ENCODE results near the gene WDR45B.
"Not testable (repeated sequence)": the region's sequence is repeated elsewhere in the genome, so short reads cannot be mapped to it uniquely, and the experiment has no call there.

WDR45B gene

DNA sequence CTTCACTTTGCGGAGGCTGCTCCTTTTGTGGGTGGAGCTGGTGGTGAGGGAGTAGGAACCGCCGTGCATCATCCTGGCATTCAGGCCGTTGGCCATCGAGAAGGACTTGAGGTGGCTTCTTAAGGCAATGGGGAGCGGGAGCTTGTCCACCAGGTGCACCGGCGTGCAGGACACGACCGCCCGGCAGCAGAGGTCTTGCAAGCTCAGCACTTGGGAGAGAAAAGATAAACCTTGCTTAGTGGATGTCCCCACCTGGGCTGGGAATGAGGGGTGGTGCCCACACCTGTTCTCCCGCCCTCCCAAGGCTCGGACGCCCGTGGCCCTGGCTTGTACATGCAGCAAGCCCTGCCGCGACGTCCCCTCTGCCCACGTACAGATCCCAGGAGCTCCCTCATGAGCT is 9.7 kb upstream of the WDR45B start:
- no peak for DNase-seq (ENCODE audit: low spot score)

DNA sequence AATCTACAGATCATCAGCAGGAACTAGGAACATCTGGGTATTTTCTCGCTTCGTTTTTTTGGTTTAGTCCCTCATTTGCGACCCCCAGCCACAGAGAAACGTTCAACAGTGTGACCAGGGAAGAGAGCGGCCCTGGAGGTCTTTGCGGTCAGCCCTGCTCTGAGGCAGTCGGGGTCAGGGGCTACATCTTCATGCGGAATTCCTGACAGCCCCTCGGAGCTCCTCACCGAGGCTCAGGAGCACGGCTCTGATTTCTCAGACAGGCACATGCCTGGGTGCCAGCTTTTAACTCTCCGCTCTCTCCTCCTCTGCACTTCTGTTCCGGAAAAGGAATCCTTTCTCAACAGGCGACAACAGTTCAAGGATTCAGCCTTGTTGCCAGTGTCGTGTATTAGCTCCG is 8.0 kb upstream of the WDR45B start:
- DNase-seq (ENCODE audit: low spot score), result no peak

DNA sequence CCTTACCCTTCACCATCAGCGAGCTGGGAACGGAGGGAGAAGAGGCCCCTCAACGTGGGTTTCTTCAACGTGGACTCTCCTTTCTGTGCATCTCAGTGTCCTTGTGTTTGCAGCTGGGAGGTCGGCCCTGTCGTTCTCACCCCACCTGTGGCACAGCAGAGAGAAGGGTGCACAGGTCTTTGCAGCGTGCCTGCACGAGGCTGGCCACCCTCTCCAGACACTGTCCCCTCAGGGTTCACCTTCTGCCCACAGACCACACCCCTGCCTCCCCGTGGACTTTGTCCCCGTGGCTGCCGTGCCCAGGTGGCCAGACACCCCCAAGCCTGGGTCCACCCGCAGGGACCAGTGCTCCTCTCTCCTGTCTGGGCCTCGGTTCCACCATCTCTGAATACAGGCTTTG is 7.3 kb upstream of the WDR45B start:
- no peak for DNase-seq (ENCODE audit: low spot score)

- no peak for DNase-seq (ENCODE audit: low spot score)
Measured at GRCh38 chr17:82655038-82655479, 6.8 kb upstream of the WDR45B start.

DNA sequence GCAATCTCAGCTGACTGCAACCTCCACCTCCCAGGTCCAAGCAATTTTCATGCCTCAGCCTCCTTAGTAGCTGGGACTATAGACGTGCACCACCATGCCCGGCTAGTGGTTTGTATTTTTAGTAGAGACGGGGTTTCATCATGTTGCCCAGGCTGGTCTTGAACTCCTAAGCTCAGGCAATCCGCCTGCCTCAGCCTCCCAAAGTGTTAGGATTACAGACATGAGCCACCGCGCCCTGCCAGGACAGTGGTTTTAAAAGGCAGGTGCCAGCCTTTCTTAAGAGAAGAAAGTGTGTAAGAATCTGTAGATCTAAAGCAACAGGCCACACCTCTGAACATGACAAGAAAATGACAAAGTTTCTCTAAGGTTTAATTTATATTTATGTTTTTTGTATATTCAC is 6.4 kb upstream of the WDR45B start:
- DNase-seq (ENCODE audit: low spot score), result not testable (repeated sequence)

DNA sequence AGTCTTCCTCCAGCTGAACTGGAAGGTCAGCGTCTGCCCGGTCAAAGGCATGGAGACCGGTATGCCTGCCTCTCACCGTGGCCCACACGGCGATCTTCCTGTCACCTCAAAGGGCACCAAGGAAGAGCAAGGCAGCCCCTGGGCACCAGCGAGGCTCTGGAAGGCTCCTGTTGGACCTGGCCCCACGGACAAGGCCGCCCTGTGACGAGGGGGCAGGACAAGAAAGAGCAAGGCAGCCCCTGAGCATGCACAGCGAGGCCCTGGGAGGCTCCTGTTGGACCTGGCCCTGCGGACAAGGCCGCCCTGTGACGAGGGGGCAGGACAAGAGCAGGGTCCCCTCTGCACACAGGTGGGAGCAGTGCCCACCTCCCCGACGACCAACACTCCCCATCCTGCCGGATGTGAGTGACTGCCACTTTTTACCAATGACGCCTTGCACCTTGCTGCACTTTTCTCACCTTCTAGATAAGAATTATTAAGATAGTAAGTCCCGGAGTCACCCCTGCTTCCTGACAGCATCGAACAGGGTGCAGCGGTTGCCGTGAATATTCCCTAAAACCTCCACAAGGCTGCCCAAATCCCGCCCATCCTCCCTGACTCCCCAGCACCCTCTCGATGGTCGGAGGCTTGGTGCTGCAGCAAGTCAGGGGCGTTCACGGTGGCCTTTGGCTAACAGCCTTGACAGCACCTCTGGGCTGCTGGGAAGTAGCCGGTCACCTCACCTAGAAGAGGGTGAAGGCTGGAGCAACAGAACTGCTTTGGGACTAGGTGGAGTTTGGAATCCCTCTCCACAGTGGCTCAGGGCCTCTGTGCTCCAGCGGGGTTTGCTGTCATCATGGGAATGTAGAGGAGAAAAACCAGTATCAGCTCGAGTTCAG is 5.6 kb upstream of the WDR45B start:
- no peak for DNase-seq (ENCODE audit: low spot score)

GRCh38 chr17:82650723-82651122 is 2.5 kb upstream of the WDR45B start:
- DNase-seq (ENCODE audit: low spot score), result no peak

DNA sequence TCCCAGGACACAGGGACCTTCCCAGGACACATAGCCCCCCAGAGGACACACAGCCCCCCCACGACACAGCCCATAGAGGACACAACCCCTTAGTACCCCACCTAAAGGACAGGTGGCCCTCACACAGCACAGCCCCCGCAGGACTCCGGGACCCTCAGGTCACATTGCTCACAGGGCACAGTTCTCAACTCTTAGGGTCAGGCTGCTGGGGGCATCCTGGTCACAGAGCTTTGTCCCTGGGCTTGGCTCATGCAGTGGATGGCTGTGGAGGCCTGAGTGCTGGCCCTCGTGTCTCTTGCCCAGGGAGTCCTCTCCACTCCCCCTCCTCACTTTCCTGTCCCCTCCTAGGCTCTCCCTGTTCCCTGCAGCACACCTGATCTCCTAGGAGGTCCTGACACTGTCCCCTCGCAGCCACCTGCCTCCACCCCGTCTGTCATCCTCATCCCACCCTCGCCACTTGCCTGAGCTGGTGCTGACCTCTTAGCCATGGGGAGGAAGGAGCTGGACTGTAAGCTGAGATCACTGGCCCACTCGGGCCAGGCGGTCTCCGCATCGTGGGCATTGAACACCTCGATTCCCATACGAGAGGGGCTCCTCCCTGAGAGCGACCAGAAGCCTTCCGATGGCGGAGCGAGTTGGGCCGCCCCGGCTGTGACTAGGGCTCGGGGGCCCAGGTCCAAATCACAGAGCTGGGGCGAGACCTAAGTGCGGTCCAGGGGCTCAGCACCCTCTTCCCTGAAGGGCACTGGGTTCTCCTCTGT is 1.4 kb upstream of the WDR45B start:
- no peak for DNase-seq (ENCODE audit: low spot score)

- DNase-seq (ENCODE audit: low spot score), result no peak
Measured at GRCh38 chr17:82648742-82649331, 593 bp upstream of the WDR45B start.

- peak; percentile 24 for DNase-seq (ENCODE audit: low spot score)
Measured at GRCh38 chr17:82647593-82648164, 565 bp downstream of the WDR45B start.

- no peak for DNase-seq (ENCODE audit: low spot score)
Measured at GRCh38 chr17:82645516-82645915, 2.7 kb downstream of the WDR45B start.

DNA sequence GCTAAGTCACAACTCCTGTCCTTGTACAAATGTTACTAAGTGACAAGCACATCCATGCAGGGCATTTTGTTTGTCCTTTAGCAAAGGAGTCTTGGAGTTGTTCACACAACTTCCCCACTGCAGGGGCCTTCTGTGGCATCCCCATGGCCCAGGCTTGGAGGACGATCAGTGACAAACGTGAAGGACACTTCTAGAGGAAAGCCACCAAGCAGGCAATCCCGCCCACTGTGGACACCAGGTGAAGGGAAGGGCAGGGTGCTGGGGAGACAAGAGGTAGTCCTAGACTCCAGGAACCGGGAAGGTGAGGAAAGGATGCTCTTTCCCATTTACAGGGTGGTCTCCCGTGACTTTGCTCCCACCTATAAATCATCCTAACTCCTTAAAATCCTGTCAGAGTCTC is 4.1 kb downstream of the WDR45B start:
- DNase-seq (ENCODE audit: low spot score), result no peak

- no peak for DNase-seq (ENCODE audit: low spot score)
Measured at GRCh38 chr17:82642022-82642421, 6.2 kb downstream of the WDR45B start.

- DNase-seq (ENCODE audit: low spot score), result no peak
Measured at GRCh38 chr17:82640036-82640435, 8.2 kb downstream of the WDR45B start.

DNA sequence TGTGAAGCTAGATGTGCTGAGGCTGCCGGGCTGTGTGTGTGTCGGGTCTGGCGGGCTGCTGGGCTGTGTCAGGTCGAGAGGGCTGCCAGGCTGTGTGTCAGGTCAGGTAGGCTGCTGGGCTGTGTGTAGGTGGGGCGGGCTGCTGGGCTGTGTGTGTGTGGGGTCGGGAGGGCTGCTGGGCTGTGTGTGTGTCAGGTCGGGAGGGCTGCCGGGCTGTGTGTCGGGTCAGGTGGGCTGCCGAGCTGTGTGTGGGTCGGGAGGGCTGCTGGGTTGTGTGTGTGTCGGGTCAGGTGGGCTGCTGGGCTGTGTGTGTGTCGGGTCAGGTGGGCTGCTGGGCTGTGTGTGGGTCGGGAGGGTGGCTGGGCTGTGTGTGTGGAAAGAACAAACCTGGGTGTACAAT is 8.6 kb downstream of the WDR45B start:
- no peak for DNase-seq (ENCODE audit: low spot score)

GRCh38 chr17:82638183-82638773 is 10.0 kb downstream of the WDR45B start:
- DNase-seq (ENCODE audit: low spot score), result no peak

GRCh38 chr17:82636626-82637598 is 11.3 kb downstream of the WDR45B start:
- no peak for DNase-seq (ENCODE audit: low spot score)

DNA sequence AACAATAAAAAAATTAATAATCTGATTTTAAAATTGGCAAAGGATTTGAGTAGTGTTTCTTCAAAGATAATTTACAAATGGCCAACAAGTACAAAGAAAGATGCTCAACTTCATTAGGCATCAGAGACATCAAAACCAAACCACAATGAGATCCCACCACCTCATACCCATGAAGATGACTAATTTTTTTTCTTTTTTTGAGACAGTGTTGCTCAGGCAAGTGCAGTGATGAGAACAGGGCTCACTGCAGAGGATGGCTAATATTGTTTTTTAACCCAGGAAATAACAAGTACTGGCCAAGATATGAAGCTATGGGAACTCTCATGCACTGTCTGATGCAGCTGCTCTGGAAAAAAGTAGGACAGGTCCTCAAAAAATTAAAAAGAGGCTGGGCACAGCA is 14.9 kb downstream of the WDR45B start:
- no peak for DNase-seq (ENCODE audit: low spot score)

- DNase-seq (ENCODE audit: low spot score), result no peak
Measured at GRCh38 chr17:82632451-82632850, 15.8 kb downstream of the WDR45B start.

- no peak for DNase-seq (ENCODE audit: low spot score)
Measured at GRCh38 chr17:82631544-82631943, 16.7 kb downstream of the WDR45B start.

GRCh38 chr17:82630212-82630611 is 18.0 kb downstream of the WDR45B start:
- no peak for DNase-seq (ENCODE audit: low spot score)
